Measurements from ENCODE around the gene VWA8.

DNA sequence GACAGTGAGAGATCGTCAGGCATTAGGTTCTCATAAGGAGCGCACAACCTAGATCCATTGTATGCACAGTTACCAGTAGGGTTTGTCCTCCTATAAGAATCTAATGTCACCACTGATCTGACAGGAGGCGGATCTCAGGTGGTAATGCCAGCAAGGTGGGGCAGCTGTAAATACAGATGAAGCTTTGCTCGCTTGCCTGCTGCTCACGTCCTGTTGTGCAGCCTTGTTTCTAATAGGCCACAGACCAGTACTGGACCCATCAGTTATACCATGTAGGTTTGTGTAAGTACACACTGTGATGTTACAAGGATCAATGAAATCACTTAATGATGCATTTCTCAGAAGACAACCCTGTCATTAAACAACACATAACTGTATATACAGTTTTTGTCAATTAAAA lies 23.5 kb downstream of the VWA8 start:
- TF ChIP-seq POLR2A (IDR thresholded peaks at IDR 0.05) (no peak), POLR2AphosphoS5 (IDR thresholded peaks at IDR 0.05) (no peak), EP300 (IDR thresholded peaks at IDR 0.05) (no peak)
- TF ChIP-seq, protein P1, sequence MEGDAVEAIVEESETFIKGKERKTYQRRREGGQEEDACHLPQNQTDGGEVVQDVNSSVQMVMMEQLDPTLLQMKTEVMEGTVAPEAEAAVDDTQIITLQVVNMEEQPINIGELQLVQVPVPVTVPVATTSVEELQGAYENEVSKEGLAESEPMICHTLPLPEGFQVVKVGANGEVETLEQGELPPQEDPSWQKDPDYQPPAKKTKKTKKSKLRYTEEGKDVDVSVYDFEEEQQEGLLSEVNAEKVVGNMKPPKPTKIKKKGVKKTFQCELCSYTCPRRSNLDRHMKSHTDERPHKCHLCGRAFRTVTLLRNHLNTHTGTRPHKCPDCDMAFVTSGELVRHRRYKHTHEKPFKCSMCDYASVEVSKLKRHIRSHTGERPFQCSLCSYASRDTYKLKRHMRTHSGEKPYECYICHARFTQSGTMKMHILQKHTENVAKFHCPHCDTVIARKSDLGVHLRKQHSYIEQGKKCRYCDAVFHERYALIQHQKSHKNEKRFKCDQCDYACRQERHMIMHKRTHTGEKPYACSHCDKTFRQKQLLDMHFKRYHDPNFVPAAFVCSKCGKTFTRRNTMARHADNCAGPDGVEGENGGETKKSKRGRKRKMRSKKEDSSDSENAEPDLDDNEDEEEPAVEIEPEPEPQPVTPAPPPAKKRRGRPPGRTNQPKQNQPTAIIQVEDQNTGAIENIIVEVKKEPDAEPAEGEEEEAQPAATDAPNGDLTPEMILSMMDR (IDR thresholded peaks at IDR 0.05): no peak
